ENCODE data around the gene BICC1. TPM values are rescaled to one million over a fixed set of nuclear protein-coding genes. Genes with fewer than 3 reads are reported as not detected.

The BICC1 gene
- total RNA-seq, 1 experiment from 2014 or later: 0.57 TPM

DNA sequence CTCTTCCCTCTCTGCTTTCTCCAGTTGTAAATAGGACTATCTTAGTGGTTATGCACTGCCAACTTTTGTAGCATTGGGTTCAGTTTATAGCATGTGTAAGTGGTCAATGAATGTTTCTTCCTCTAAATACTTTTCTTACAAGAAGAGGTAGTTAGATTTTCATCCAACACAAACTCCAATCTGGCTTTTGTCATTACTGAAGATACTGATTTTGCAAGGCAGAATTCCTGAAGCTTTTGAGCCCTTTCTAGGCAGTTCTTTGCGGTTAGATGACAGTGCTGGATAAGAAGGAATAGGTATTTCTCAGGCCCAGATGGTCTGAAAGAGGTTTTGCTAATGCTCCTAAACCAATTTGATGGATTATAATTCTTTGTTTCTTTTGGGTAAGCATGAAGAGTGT, 60.5 kb downstream of the BICC1 start:
- DNase-seq: no peak
- peaks cover 0 to 6% of the 10 kb centered on the region in 2 experiments; a peak in 1 of 5 replicates for H3K9me3 Mint-ChIP-seq
- no peak overlapping the region for H2BK120ac ChIP-seq (ENCODE audit: low read depth, low read length, poor library complexity, severe bottlenecking)
- no peaks in the 10 kb centered on the region for H3K79me2 ChIP-seq (ENCODE audit: insufficient read depth, low read length)
- no peak overlapping the region for H3K4me2 ChIP-seq (ENCODE audit: insufficient read depth, insufficient read length, low read length)
- no peak overlapping the region for H2AK5ac ChIP-seq (ENCODE audit: insufficient read length, low read length)
- no CpG with 5 or more reads among the region's 1 CpG for WGBS (ENCODE audit: extremely low coverage, insufficient read length, low lambda C conversion rate)
- H4K8ac ChIP-seq (replicated peaks; ENCODE audit: insufficient read length, low read depth, low read length): no peak overlapping the region
- no peaks in the 10 kb centered on the region for H3K36me3 Mint-ChIP-seq (ENCODE audit: insufficient read depth in 1 of 3, low read depth in 3 of 3)
- H4K5ac ChIP-seq (ENCODE audit: insufficient read length, low read depth, low read length): no peak overlapping the region
- H2BK15ac ChIP-seq (ENCODE audit: low read depth, low read length): no peak overlapping the region
- no peaks in the 10 kb centered on the region for H3K79me1 ChIP-seq (ENCODE audit: insufficient read depth, low read depth, low read length, poor library complexity, severe bottlenecking)
- H3K4me3 Mint-ChIP-seq: no peak overlapping the region
- no peak overlapping the region for H3K14ac ChIP-seq (ENCODE audit: insufficient read depth, low read length)
- no peak overlapping the region for H4K91ac ChIP-seq (ENCODE audit: insufficient read length, low read depth, low read length)
- H3K27me3 Mint-ChIP-seq (ENCODE audit: low read depth): no peaks in the 10 kb centered on the region
- TF ChIP-seq, protein P1, sequence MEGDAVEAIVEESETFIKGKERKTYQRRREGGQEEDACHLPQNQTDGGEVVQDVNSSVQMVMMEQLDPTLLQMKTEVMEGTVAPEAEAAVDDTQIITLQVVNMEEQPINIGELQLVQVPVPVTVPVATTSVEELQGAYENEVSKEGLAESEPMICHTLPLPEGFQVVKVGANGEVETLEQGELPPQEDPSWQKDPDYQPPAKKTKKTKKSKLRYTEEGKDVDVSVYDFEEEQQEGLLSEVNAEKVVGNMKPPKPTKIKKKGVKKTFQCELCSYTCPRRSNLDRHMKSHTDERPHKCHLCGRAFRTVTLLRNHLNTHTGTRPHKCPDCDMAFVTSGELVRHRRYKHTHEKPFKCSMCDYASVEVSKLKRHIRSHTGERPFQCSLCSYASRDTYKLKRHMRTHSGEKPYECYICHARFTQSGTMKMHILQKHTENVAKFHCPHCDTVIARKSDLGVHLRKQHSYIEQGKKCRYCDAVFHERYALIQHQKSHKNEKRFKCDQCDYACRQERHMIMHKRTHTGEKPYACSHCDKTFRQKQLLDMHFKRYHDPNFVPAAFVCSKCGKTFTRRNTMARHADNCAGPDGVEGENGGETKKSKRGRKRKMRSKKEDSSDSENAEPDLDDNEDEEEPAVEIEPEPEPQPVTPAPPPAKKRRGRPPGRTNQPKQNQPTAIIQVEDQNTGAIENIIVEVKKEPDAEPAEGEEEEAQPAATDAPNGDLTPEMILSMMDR (conservative IDR thresholded peaks at IDR 0.05): no peak
- H3K56ac ChIP-seq (ENCODE audit: insufficient read length, low read depth, low read length): no peak overlapping the region
- no peak overlapping the region for H3K9ac ChIP-seq (ENCODE audit: extremely low read depth, insufficient read length, low read length)
- no peak overlapping the region for H2AFZ ChIP-seq (ENCODE audit: low read length)
- H4K20me1 ChIP-seq (ENCODE audit: control insufficient read depth, insufficient read depth, insufficient read length): no peaks in the 10 kb centered on the region
- no peaks in the 10 kb centered on the region for H3K23me2 ChIP-seq (ENCODE audit: insufficient read length, low read depth, low read length, poor library complexity, severe bottlenecking)
- H3K18ac ChIP-seq (ENCODE audit: insufficient read length, low read depth, low read length): no peak overlapping the region
- H3K23ac ChIP-seq (ENCODE audit: insufficient read length, low read depth, low read length): no peak overlapping the region
- no peak overlapping the region for H3T11ph ChIP-seq (ENCODE audit: low read length)
- H3K27ac ChIP-seq (ENCODE audit: insufficient read length, low read depth, low read length): no peak overlapping the region
- peaks cover 0 to 2% of the 10 kb centered on the region in 2 experiments; a peak in 1 of 4 replicates for H3K4me1 Mint-ChIP-seq
- H2BK20ac ChIP-seq (ENCODE audit: low read depth, low read length, poor library complexity, severe bottlenecking): no peak overlapping the region
- no peaks in the 10 kb centered on the region for H3K9me3 ChIP-seq (ENCODE audit: control insufficient read depth, low read depth, low read length)
- H2BK12ac ChIP-seq (ENCODE audit: insufficient read length, low read depth, low read length): no peak overlapping the region
- H3K4me1 ChIP-seq (ENCODE audit: insufficient read depth, low read length): no peaks in the 10 kb centered on the region; the same call in 1 of the 2 replicates
- H2BK5ac ChIP-seq (ENCODE audit: insufficient read length, low read length): no peak overlapping the region
- no peak overlapping the region for H3K27ac Mint-ChIP-seq
- no peaks in the 10 kb centered on the region; the same call in 1 of the 2 replicates for H3K27me3 ChIP-seq (ENCODE audit: insufficient read depth, low read length)
- H3K4ac ChIP-seq (ENCODE audit: low read depth, low read length): no peak overlapping the region

Data from H9 (cell line).